K562 (cell line): Measurements from ENCODE around the gene EDARADD.

Source experiments
- CAMTA2 ChIP-seq: fragments of 250-450 bp; sonication (Bioruptor Pico); conservative IDR thresholded peaks from 2 replicates; pipeline ENCODE4 v1.5.1; 2022
- POLR2AphosphoS2 ChIP-seq: IDR thresholded peaks from 2 replicates; pipeline ENCODE4 v1.6.1; 2012; ENCODE audit warnings: low read length, improper control_type of control experiment
- POLR2AphosphoS5 ChIP-seq: IDR thresholded peaks from 2 replicates; pipeline ENCODE4 v1.6.1; 2011; ENCODE audit warnings: mild to moderate bottlenecking, low read depth, low read length, moderate library complexity; ENCODE audit not compliant: control insufficient read depth, insufficient read depth
- SAFB2 ChIP-seq: fragments of 200-400 bp; formaldehyde crosslinking; IDR thresholded peaks from 2 replicates; pipeline ENCODE4 v1.6.1; 2018; ENCODE audit warnings: borderline replicate concordance, low read length, low read depth, moderate library complexity; ENCODE audit not compliant: severe bottlenecking
- XRCC4 ChIP-seq: IDR thresholded peaks from one replicate; pipeline ENCODE4 v1.6.1; 2011; ENCODE audit not compliant: insufficient read depth, insufficient read length; ENCODE audit errors: extremely low read depth
- ZSCAN29 ChIP-seq: fragments of 450-650 bp; IDR thresholded peaks from 2 replicates; pipeline ENCODE4 v1.6.1; 2017
- TF ChIP-seq, protein P1 (sequence below): fragments of 250-450 bp; sonication (Bioruptor Pico); IDR thresholded peaks from 2 replicates; pipeline ENCODE4 v1.5.0; 2020; ENCODE audit warnings: mild to moderate bottlenecking, borderline replicate concordance
- TF ChIP-seq, protein P2 (sequence below), 3 experiments: IDR thresholded peaks in 2 of 3; conservative IDR thresholded peaks in 1 of 3; 2 replicates each; pipeline ENCODE4 v1.5.1; 2011 to 2012; ENCODE audit warnings: low read length in 3 of 3, mild to moderate bottlenecking in 3 of 3, control low read depth in 2 of 3, improper control_type of control experiment in 1 of 3, inconsistent platforms in 1 of 3, low read depth in 1 of 3, mixed read lengths in 1 of 3, moderate library complexity in 1 of 3; ENCODE audit not compliant: insufficient read depth in 2 of 3

GRCh38 chr1:236471653-236472052 lies 77.6 kb downstream of the EDARADD start:
- TF ChIP-seq, protein P1, sequence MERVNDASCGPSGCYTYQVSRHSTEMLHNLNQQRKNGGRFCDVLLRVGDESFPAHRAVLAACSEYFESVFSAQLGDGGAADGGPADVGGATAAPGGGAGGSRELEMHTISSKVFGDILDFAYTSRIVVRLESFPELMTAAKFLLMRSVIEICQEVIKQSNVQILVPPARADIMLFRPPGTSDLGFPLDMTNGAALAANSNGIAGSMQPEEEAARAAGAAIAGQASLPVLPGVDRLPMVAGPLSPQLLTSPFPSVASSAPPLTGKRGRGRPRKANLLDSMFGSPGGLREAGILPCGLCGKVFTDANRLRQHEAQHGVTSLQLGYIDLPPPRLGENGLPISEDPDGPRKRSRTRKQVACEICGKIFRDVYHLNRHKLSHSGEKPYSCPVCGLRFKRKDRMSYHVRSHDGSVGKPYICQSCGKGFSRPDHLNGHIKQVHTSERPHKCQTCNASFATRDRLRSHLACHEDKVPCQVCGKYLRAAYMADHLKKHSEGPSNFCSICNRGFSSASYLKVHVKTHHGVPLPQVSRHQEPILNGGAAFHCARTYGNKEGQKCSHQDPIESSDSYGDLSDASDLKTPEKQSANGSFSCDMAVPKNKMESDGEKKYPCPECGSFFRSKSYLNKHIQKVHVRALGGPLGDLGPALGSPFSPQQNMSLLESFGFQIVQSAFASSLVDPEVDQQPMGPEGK, result no peak
- TF ChIP-seq CAMTA2 (CRISPR knock-in tag) (no peak), ZSCAN29 (no peak), POLR2AphosphoS5 (no peak), POLR2AphosphoS2 (no peak), SAFB2 (no peak), XRCC4 (no peak)
- TF ChIP-seq, protein P2, sequence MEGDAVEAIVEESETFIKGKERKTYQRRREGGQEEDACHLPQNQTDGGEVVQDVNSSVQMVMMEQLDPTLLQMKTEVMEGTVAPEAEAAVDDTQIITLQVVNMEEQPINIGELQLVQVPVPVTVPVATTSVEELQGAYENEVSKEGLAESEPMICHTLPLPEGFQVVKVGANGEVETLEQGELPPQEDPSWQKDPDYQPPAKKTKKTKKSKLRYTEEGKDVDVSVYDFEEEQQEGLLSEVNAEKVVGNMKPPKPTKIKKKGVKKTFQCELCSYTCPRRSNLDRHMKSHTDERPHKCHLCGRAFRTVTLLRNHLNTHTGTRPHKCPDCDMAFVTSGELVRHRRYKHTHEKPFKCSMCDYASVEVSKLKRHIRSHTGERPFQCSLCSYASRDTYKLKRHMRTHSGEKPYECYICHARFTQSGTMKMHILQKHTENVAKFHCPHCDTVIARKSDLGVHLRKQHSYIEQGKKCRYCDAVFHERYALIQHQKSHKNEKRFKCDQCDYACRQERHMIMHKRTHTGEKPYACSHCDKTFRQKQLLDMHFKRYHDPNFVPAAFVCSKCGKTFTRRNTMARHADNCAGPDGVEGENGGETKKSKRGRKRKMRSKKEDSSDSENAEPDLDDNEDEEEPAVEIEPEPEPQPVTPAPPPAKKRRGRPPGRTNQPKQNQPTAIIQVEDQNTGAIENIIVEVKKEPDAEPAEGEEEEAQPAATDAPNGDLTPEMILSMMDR (IDR thresholded peaks at IDR 0.05 in 2 of 3, conservative IDR thresholded peaks at IDR 0.05 in 1 of 3; ENCODE audit: insufficient read depth in 2 of 3, low read depth in 1 of 3, low read length in 3 of 3), result no peak
